Activated naive CD8-positive, alpha-beta T cell treated with anti-CD3 and anti-CD28 coated beads for 36 hours (primary cell): ENCODE results near the gene TNFRSF17. TPM values are rescaled to one million over a fixed set of nuclear protein-coding genes. Genes with fewer than 3 reads are reported as not detected.

Experiments used
- DNase-seq: peaks from one replicate; pipeline ENCODE4 v3.0.0; 2021
- H3K27ac Mint-ChIP-seq: one replicate; pipeline ENCODE4 v1.8.0; 2022; ENCODE audit warnings: mild to moderate bottlenecking, moderate library complexity, mixed read lengths
- H3K27me3 Mint-ChIP-seq: one replicate; pipeline ENCODE4 v1.8.0; 2022; ENCODE audit warnings: mild to moderate bottlenecking, mixed read lengths
- H3K36me3 Mint-ChIP-seq: one replicate; pipeline ENCODE4 v1.8.0; 2021; ENCODE audit warnings: mild to moderate bottlenecking, mixed read lengths
- H3K4me1 Mint-ChIP-seq: one replicate; pipeline ENCODE4 v1.8.0; 2021; ENCODE audit warnings: mixed read lengths
- H3K4me3 Mint-ChIP-seq: one replicate; pipeline ENCODE4 v1.8.0; 2022; ENCODE audit warnings: mild to moderate bottlenecking, moderate library complexity, mixed read lengths
- H3K9me3 Mint-ChIP-seq: one replicate; pipeline ENCODE4 v1.8.0; 2022; ENCODE audit warnings: mixed read lengths
- total RNA-seq, 2 experiments: library from RNA; stranded (reverse); gene quantifications; one replicate each; pipeline ENCODE4 v1.2.3, GENCODE V29; 2021

The TNFRSF17 gene
- total RNA-seq, 2 experiments from 2014 or later, result not detected

GRCh38 chr16:11986521-11987057 lies 21.6 kb downstream of the TNFRSF17 start:
- no peak for DNase-seq
- no peaks in the 10 kb centered on the region for H3K36me3 Mint-ChIP-seq
- H3K4me3 Mint-ChIP-seq, result no peak overlapping the region
- H3K4me1 Mint-ChIP-seq, result peaks cover 11% of the 10 kb centered on the region
- H3K27ac Mint-ChIP-seq, result no peak overlapping the region
- H3K27me3 Mint-ChIP-seq, result no peaks in the 10 kb centered on the region
- no peaks in the 10 kb centered on the region for H3K9me3 Mint-ChIP-seq

- no peaks in the 10 kb centered on the region for H3K9me3 Mint-ChIP-seq
- no peak for DNase-seq
- H3K4me3 Mint-ChIP-seq, result no peak overlapping the region
- no peaks in the 10 kb centered on the region for H3K36me3 Mint-ChIP-seq
- H3K27ac Mint-ChIP-seq, result no peak overlapping the region
- peaks cover 11% of the 10 kb centered on the region for H3K4me1 Mint-ChIP-seq
- H3K27me3 Mint-ChIP-seq, result no peaks in the 10 kb centered on the region
Observed at GRCh38 chr16:11988258-11988978, 23.4 kb downstream of the TNFRSF17 start.

- Mint-ChIP-seq H3K36me3 (no peaks in the 10 kb centered on the region), H3K27ac (no peak overlapping the region), H3K4me1 (peaks cover 16% of the 10 kb centered on the region), H3K9me3 (no peaks in the 10 kb centered on the region), H3K27me3 (no peaks in the 10 kb centered on the region), H3K4me3 (no peak overlapping the region)
- no peak for DNase-seq
Observed at GRCh38 chr16:11990702-11991390, 25.8 kb downstream of the TNFRSF17 start.

GRCh38 chr16:11992008-11992584 lies 27.1 kb downstream of the TNFRSF17 start:
- peaks cover 11% of the 10 kb centered on the region for H3K4me1 Mint-ChIP-seq
- H3K36me3 Mint-ChIP-seq, result no peaks in the 10 kb centered on the region
- no peak overlapping the region for H3K27ac Mint-ChIP-seq
- no peak for DNase-seq
- H3K4me3 Mint-ChIP-seq, result no peak overlapping the region
- no peaks in the 10 kb centered on the region for H3K9me3 Mint-ChIP-seq
- H3K27me3 Mint-ChIP-seq, result no peaks in the 10 kb centered on the region

GRCh38 chr16:11992586-11993524 lies 27.8 kb downstream of the TNFRSF17 start:
- Mint-ChIP-seq H3K4me1 (peaks cover 11% of the 10 kb centered on the region), H3K27me3 (no peaks in the 10 kb centered on the region), H3K4me3 (no peak overlapping the region), H3K36me3 (no peaks in the 10 kb centered on the region), H3K27ac (no peak overlapping the region), H3K9me3 (no peaks in the 10 kb centered on the region)
- DNase-seq, result no peak

- H3K9me3 Mint-ChIP-seq, result no peaks in the 10 kb centered on the region
Observed at GRCh38 chr16:11994143-11995119, 29.4 kb downstream of the TNFRSF17 start.

GRCh38 chr16:11996433-11997330 lies 31.7 kb downstream of the TNFRSF17 start:
- Mint-ChIP-seq H3K4me3 (no peak overlapping the region), H3K4me1 (peaks cover 7% of the 10 kb centered on the region), H3K9me3 (no peaks in the 10 kb centered on the region), H3K36me3 (peaks cover 2% of the 10 kb centered on the region), H3K27ac (no peak overlapping the region), H3K27me3 (no peaks in the 10 kb centered on the region)
- DNase-seq, result no peak

More at GRCh38 chr16:11994143-11995119, 29.4 kb downstream of the TNFRSF17 start:
- DNase-seq, result no peak
- no peak overlapping the region for H3K27ac Mint-ChIP-seq
- H3K27me3 Mint-ChIP-seq, result no peaks in the 10 kb centered on the region
- peaks cover 2% of the 10 kb centered on the region for H3K36me3 Mint-ChIP-seq
- H3K4me1 Mint-ChIP-seq, result peaks cover 10% of the 10 kb centered on the region
- H3K4me3 Mint-ChIP-seq, result no peak overlapping the region

- no peak overlapping the region for H3K27ac Mint-ChIP-seq
- H3K4me1 Mint-ChIP-seq, result peaks cover 5% of the 10 kb centered on the region
- H3K27me3 Mint-ChIP-seq, result no peaks in the 10 kb centered on the region
- DNase-seq, result no peak
- no peak overlapping the region for H3K4me3 Mint-ChIP-seq
- H3K9me3 Mint-ChIP-seq, result no peaks in the 10 kb centered on the region
- peaks cover 2% of the 10 kb centered on the region for H3K36me3 Mint-ChIP-seq
Observed at GRCh38 chr16:12000032-12000431, 35.0 kb downstream of the TNFRSF17 start.

GRCh38 chr16:12002447-12003006 lies 37.5 kb downstream of the TNFRSF17 start:
- no peak overlapping the region for H3K4me3 Mint-ChIP-seq
- H3K27ac Mint-ChIP-seq, result no peak overlapping the region
- DNase-seq, result no peak
- peaks cover 2% of the 10 kb centered on the region for H3K4me1 Mint-ChIP-seq
- H3K36me3 Mint-ChIP-seq, result peaks cover 2% of the 10 kb centered on the region
- H3K27me3 Mint-ChIP-seq, result no peaks in the 10 kb centered on the region
- no peaks in the 10 kb centered on the region for H3K9me3 Mint-ChIP-seq

- Mint-ChIP-seq H3K27me3 (no peaks in the 10 kb centered on the region), H3K4me3 (no peak overlapping the region), H3K36me3 (no peaks in the 10 kb centered on the region), H3K9me3 (no peaks in the 10 kb centered on the region), H3K27ac (no peak overlapping the region), H3K4me1 (peaks cover 17% of the 10 kb centered on the region)
- DNase-seq, result no peak
Observed at GRCh38 chr16:12006637-12007036, 41.6 kb downstream of the TNFRSF17 start.

GRCh38 chr16:12009462-12009861 lies 44.5 kb downstream of the TNFRSF17 start:
- Mint-ChIP-seq H3K9me3 (no peaks in the 10 kb centered on the region), H3K27ac (peak overlapping the region; percentile 69), H3K36me3 (peaks cover 1% of the 10 kb centered on the region), H3K27me3 (no peaks in the 10 kb centered on the region), H3K4me1 (peaks cover 19% of the 10 kb centered on the region), H3K4me3 (no peak overlapping the region)
- DNase-seq, result no peak

GRCh38 chr16:12009922-12010321 lies 44.9 kb downstream of the TNFRSF17 start:
- peak overlapping the region; percentile 69 for H3K27ac Mint-ChIP-seq
- peaks cover 1% of the 10 kb centered on the region for H3K36me3 Mint-ChIP-seq
- peaks cover 19% of the 10 kb centered on the region for H3K4me1 Mint-ChIP-seq
- H3K9me3 Mint-ChIP-seq, result no peaks in the 10 kb centered on the region
- no peaks in the 10 kb centered on the region for H3K27me3 Mint-ChIP-seq
- no peak overlapping the region for H3K4me3 Mint-ChIP-seq
- no peak for DNase-seq
